GM18858 (cell line): ENCODE data around the gene RETSAT.

Source experiments
- ATAC-seq: cut with Tn5 transposase; IDR thresholded peaks from one replicate; pipeline ENCODE4 v1.9.1; 2021; ENCODE audit not compliant: unreplicated experiment

Gene RETSAT

GRCh38 chr2:85309699-85310321 is 44.5 kb downstream of the RETSAT start:
- ATAC-seq, result no peak

DNA sequence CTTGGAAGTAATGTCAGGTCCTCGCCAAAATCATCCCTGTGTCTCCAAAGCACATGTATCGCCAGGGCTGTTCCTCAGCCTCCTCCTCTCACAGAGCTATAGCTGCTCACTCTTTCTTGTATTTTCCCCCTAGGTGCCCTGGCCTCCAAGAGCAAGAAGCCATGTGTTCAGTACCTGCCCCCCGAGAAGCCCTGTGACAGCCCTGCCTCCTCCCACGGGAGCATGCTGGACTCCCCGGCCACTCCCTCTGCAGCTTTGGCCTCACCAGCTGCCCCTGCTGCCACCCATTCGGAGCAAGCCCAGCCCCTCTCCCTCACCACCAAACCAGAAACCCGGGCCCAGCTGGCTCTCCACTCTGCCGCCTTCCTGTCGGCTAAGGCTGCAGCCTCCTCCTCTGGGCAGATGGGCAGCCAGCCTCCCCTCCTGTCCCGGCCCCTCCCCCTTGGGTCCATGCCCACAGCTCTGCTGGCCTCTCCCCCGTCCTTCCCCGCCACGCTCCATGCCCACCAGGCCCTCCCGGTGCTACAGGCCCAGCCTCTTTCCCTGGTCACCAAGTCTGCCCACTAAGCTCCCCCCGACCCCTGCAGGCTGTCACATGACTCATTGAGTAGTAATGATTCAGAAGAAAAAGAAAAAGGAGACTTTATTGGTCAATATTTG is 45.3 kb downstream of the RETSAT start:
- ATAC-seq, result no peak

- no peak for ATAC-seq
These were observed 46.1 kb downstream of the RETSAT start for GRCh38 chr2:85308201-85308600.

DNA sequence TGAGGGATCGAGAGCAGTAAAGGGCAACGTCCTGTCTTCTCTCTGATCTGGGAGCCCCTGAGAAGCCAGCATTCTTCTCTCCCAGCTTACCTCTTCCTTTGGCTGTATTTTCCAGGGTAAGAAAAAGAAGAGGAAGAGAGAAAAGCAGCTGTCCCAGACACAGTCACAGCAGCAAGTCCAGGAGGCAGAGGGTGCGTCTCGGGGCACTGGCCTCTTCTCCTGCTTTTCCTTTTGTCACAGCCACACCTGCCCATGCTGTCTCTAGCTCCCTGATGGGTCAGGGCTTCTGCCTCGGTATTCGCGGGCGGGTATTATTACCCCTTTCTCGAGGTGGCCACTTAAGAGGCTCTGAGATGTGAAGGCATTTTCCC is 46.8 kb downstream of the RETSAT start:
- no peak for ATAC-seq

GRCh38 chr2:85303780-85304531 is 50.4 kb downstream of the RETSAT start:
- ATAC-seq, result no peak

- no peak for ATAC-seq
These were observed 52.2 kb downstream of the RETSAT start for GRCh38 chr2:85302121-85302520.
